ENCODE measurements around the gene RHOF. TPM values are rescaled to one million over a fixed set of nuclear protein-coding genes. Genes with fewer than 3 reads are reported as not detected.

Gene RHOF
- total RNA-seq, 2 experiments from 2014 or later, result 23.5 to 53.7 TPM

DNA sequence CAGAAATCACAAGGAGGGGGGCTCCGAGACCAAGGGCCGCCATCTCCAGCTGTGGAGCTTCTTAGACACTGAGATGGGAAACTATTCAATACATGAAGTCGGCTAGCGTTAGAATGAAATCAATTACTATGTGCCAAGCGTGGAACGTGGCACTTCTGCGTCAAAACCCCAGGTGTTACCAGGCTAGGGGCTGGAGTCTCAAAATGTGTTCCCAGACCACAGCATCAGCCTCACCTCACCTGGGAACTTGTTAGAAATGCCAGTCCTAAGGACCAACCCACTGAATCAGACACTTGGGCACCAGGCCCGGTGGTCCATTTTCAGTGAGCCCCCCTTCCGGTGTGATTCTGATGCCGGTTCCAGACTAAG lies 5.3 kb upstream of the RHOF start:
- peak overlapping the region; percentile 26 for H3K27ac ChIP-seq (ENCODE audit: low read depth, low read length, poor library complexity, severe bottlenecking)
- intact Hi-C loops (cut with micrococcal nuclease; ENCODE audit: unreplicated experiment), result no loop called here
- ChIA-PET CTCF (ENCODE audit: unreplicated experiment) (interaction anchor here (1.0 kb wide), 1 partner anchor 13 kb away, joined by 3 read pairs; no protein-coding TSS in a partner anchor), POLR2A (interaction anchor here (0.6 kb wide), 3 partner anchors 8 to 210 kb away, joined by 3 to 4 read pairs (median 3); no protein-coding TSS in a partner anchor)
- peaks cover 9% of the 10 kb centered on the region; the same call in 1 of the 2 replicates for H3K36me3 ChIP-seq (ENCODE audit: insufficient read depth, low read length)
- H3K4me3 ChIP-seq (ENCODE audit: low read depth, low read length, poor library complexity, severe bottlenecking), result peak overlapping the region; percentile 40
- BruUV-seq (replicated peaks), result no TSS peak
- H3K4me1 ChIP-seq (ENCODE audit: insufficient read depth, low read length, poor library complexity, severe bottlenecking), result peaks cover 56% of the 10 kb centered on the region
- no peaks in the 10 kb centered on the region for H3K9me2 ChIP-seq (ENCODE audit: insufficient read depth, low read length)
- H3K4me2 ChIP-seq (ENCODE audit: low read length), result peak overlapping the region; percentile 58; the same call in 1 of the 2 replicates
- no peaks in the 10 kb centered on the region for H4K20me1 ChIP-seq (ENCODE audit: insufficient read depth, low read length)
- H3K9me3 ChIP-seq (ENCODE audit: low read length), result no peaks in the 10 kb centered on the region
- H3K79me2 ChIP-seq (ENCODE audit: insufficient read depth, low read depth, low read length), result peaks cover 16% of the 10 kb centered on the region; the same call in 1 of the 2 replicates
- no peak for TF ChIP-seq EZH2phosphoT487 (IDR thresholded peaks at IDR 0.05; ENCODE audit: borderline replicate concordance, low read depth, low read length)
- TF ChIP-seq, protein P1, sequence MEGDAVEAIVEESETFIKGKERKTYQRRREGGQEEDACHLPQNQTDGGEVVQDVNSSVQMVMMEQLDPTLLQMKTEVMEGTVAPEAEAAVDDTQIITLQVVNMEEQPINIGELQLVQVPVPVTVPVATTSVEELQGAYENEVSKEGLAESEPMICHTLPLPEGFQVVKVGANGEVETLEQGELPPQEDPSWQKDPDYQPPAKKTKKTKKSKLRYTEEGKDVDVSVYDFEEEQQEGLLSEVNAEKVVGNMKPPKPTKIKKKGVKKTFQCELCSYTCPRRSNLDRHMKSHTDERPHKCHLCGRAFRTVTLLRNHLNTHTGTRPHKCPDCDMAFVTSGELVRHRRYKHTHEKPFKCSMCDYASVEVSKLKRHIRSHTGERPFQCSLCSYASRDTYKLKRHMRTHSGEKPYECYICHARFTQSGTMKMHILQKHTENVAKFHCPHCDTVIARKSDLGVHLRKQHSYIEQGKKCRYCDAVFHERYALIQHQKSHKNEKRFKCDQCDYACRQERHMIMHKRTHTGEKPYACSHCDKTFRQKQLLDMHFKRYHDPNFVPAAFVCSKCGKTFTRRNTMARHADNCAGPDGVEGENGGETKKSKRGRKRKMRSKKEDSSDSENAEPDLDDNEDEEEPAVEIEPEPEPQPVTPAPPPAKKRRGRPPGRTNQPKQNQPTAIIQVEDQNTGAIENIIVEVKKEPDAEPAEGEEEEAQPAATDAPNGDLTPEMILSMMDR (conservative IDR thresholded peaks at IDR 0.05; ENCODE audit: low read length), result no peak
- no peak overlapping the region for H2AFZ ChIP-seq (ENCODE audit: low read length)
- no peak for DNase-seq (ENCODE audit: low spot score)

DNA sequence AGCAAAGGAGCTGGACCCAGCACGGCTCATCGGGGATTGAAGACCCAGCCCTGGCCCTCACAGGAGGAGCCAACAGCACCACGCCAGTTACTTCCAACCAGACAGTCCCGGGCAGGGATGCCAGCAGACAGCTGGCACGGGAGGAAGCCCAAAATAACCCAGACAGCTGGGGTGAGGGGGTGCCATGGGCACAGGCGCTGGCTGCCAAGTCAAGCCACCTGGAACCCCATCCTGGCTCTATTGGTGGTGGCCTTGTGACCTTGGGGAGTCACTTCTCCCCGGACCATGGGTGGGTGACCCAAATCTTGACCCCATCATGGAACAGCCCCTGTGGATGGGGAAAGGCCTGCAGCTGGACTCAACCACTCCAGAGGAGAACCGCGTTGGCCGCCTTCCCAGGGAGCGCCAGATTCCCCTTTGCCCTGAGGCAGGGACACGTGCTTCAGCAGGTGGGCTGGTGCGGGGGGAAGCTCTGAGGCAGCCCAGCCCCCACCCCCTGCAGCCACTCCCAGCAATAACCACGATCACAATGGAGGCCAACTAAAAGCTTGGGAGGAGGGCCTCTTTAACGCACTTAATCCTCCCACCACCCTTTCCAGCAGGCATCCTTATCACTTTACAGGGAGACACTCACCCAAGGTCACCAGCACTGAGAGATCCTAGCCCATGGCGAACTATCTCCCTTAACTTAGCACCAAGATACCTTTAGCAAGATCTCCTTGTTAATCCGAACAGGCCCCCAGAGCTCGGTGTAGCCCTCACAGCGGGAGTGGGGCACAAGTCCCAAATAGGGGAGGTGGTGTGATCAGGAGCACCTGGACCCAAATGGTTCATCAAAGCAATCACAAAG lies 4.7 kb upstream of the RHOF start:
- ChIA-PET POLR2A (interaction anchor here (0.6 kb wide), 3 partner anchors 9 to 211 kb away, joined by 3 to 4 read pairs (median 3); no protein-coding TSS in a partner anchor), CTCF (ENCODE audit: unreplicated experiment) (interaction anchor here (1.0 kb wide), 1 partner anchor 14 kb away, joined by 3 read pairs; no protein-coding TSS in a partner anchor)
- Histone ChIP-seq H3K79me2 (ENCODE audit: insufficient read depth, low read depth, low read length) (peaks cover 16% of the 10 kb centered on the region; the same call in 1 of the 2 replicates), H3K9me3 (ENCODE audit: low read length) (no peaks in the 10 kb centered on the region), H4K20me1 (ENCODE audit: insufficient read depth, low read length) (no peaks in the 10 kb centered on the region), H3K4me3 (ENCODE audit: low read depth, low read length, poor library complexity, severe bottlenecking) (no peak overlapping the region), H3K4me2 (ENCODE audit: low read length) (peak overlapping the region; percentile 58; the same call in 1 of the 2 replicates), H3K4me1 (ENCODE audit: insufficient read depth, low read length, poor library complexity, severe bottlenecking) (peaks cover 55% of the 10 kb centered on the region), H3K27ac (ENCODE audit: low read depth, low read length, poor library complexity, severe bottlenecking) (no peak overlapping the region), H2AFZ (ENCODE audit: low read length) (no peak overlapping the region), H3K9me2 (ENCODE audit: insufficient read depth, low read length) (no peaks in the 10 kb centered on the region), H3K36me3 (ENCODE audit: insufficient read depth, low read length) (peaks cover 9% of the 10 kb centered on the region; the same call in 1 of the 2 replicates)
- no TSS peak for BruUV-seq (replicated peaks)
- no peak for TF ChIP-seq EZH2phosphoT487 (IDR thresholded peaks at IDR 0.05; ENCODE audit: borderline replicate concordance, low read depth, low read length)
- TF ChIP-seq, protein P1 (conservative IDR thresholded peaks at IDR 0.05; ENCODE audit: low read length), result no peak
- intact Hi-C loops (cut with micrococcal nuclease; ENCODE audit: unreplicated experiment), result no loop called here
- no peak for DNase-seq (ENCODE audit: low spot score)
